HL-60 (cell line): ENCODE data around the gene CLCN7.

Experiments
- DNase-seq, 2 experiments: peaks; one replicate each; pipeline ENCODE4 v3.0.0-alpha.2; 2010 to 2020; ENCODE audit warnings: low read depth in 1 of 2, low spot score in 1 of 2
- H3K27ac ChIP-seq: fragments of 250-450 bp; sonication (Bioruptor Pico); replicated peaks from 2 replicates; pipeline ENCODE4 v1.5.1; 2020; ENCODE audit warnings: mild to moderate bottlenecking, moderate library complexity
- H3K27me3 ChIP-seq: fragments of 250-450 bp; sonication (Bioruptor Pico); 2 replicates; pipeline ENCODE4 v1.5.1; 2021; ENCODE audit warnings: mild to moderate bottlenecking, moderate library complexity; ENCODE audit not compliant: insufficient read depth, poor library complexity, severe bottlenecking
- H3K4me3 ChIP-seq: replicated peaks from 2 replicates; pipeline ENCODE4 v1.5.1; 2011; ENCODE audit warnings: mild to moderate bottlenecking, control low read depth, low read length; ENCODE audit not compliant: insufficient read depth
- GABPA ChIP-seq: IDR thresholded peaks from 2 replicates; pipeline ENCODE4 v1.6.1; 2012; ENCODE audit warnings: low read depth
- POLR2AphosphoS5 ChIP-seq: IDR thresholded peaks from 2 replicates; pipeline ENCODE4 v1.6.1; 2012; ENCODE audit warnings: low read depth
- REST ChIP-seq: IDR thresholded peaks from 2 replicates; pipeline ENCODE4 v1.6.1; 2012; ENCODE audit warnings: low read depth; ENCODE audit not compliant: insufficient replicate concordance
- SPI1 ChIP-seq: IDR thresholded peaks from 2 replicates; pipeline ENCODE4 v1.6.1; 2012; ENCODE audit warnings: low read depth, mild to moderate bottlenecking, borderline replicate concordance
- TF ChIP-seq, protein P1 (sequence below): IDR thresholded peaks from one replicate; pipeline ENCODE4 v1.5.1; 2011; ENCODE audit warnings: low read length, control low read depth, inconsistent platforms; ENCODE audit not compliant: insufficient read depth

Gene CLCN7

DNA sequence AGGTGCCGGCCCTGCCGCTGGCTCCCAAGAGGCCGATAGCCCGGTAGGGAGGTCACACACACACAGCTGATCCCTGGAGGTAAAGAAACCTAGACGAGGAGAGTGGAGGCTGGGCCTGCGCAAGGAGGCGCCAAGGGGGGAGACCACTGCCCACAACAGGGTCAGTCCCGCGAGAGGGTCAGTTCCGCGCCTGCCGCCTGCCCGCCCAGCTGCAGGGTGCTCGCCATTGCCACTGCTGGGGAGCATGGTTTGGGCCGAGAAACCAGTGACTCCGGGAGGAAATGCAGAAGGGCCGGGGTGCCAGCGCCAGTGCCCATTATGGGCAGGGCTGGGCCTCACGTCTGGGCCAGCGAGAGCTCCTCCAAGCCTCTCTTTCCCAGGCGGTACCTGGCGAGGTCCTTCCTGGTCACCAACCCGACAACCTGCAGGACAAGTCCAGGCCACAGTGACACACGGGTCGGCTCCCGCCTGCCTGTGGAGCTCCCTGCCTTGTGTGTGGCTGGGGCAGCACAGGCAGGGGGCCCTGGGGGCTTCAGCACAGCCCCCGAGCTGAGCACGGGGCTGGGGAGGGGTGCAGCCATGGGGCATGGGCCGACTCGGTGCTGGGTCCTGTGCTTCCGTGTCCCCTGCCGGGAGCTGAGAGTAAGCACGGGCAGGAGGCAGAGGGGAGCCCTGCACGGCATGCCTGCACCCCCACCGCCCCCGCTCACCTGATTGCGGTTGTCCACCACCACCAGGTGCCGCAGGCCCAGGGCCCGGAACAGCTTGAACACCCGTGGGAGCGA is 28.3 kb downstream of the CLCN7 start:
- TF ChIP-seq SPI1 (no peak), REST (no peak), GABPA (no peak), POLR2AphosphoS5 (no peak; the same call in 1 of the 2 replicates)
- TF ChIP-seq, protein P1, sequence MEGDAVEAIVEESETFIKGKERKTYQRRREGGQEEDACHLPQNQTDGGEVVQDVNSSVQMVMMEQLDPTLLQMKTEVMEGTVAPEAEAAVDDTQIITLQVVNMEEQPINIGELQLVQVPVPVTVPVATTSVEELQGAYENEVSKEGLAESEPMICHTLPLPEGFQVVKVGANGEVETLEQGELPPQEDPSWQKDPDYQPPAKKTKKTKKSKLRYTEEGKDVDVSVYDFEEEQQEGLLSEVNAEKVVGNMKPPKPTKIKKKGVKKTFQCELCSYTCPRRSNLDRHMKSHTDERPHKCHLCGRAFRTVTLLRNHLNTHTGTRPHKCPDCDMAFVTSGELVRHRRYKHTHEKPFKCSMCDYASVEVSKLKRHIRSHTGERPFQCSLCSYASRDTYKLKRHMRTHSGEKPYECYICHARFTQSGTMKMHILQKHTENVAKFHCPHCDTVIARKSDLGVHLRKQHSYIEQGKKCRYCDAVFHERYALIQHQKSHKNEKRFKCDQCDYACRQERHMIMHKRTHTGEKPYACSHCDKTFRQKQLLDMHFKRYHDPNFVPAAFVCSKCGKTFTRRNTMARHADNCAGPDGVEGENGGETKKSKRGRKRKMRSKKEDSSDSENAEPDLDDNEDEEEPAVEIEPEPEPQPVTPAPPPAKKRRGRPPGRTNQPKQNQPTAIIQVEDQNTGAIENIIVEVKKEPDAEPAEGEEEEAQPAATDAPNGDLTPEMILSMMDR, result no peak
- Histone ChIP-seq H3K4me3 (no peak overlapping the region), H3K27me3 (no peaks in the 10 kb centered on the region), H3K27ac (no peak overlapping the region)
- DNase-seq, result no peak

- Histone ChIP-seq H3K4me3 (no peak overlapping the region), H3K27me3 (no peaks in the 10 kb centered on the region), H3K27ac (no peak overlapping the region)
- DNase-seq, result no peak
- TF ChIP-seq REST, result no peak
- no peak for TF ChIP-seq SPI1
- TF ChIP-seq, protein P1, result no peak
- no peak for TF ChIP-seq GABPA
- no peak; the same call in 1 of the 2 replicates for TF ChIP-seq POLR2AphosphoS5
Measured at GRCh38 chr16:1445518-1446203, 29.2 kb downstream of the CLCN7 start.

- no peak for TF ChIP-seq SPI1
- TF ChIP-seq, protein P1, result no peak
- no peak for TF ChIP-seq REST
- no peak for TF ChIP-seq GABPA
- H3K27ac ChIP-seq, result no peak overlapping the region
- H3K4me3 ChIP-seq, result no peak overlapping the region
- no peaks in the 10 kb centered on the region for H3K27me3 ChIP-seq
- no peak for DNase-seq
Measured at GRCh38 chr16:1444730-1445517, 29.9 kb downstream of the CLCN7 start.
